Activated naive CD4-positive, alpha-beta T cell treated with anti-CD3 and anti-CD28 coated beads, Interleukin-2, amount 10 ng/mL, durations not matched to agents 5 hours and 36 hours (primary cell): ENCODE measurements around the gene SP3. TPM values are rescaled to one million over a fixed set of nuclear protein-coding genes. Genes with fewer than 3 reads are reported as not detected.

Source experiments
- total RNA-seq, 2 experiments: library from RNA; stranded (reverse); gene quantifications; one replicate each; pipeline ENCODE4 v1.2.3, GENCODE V29; 2021

Gene SP3
- 10 to 100 TPM; 96.9 to 99.3 TPM for total RNA-seq

DNA sequence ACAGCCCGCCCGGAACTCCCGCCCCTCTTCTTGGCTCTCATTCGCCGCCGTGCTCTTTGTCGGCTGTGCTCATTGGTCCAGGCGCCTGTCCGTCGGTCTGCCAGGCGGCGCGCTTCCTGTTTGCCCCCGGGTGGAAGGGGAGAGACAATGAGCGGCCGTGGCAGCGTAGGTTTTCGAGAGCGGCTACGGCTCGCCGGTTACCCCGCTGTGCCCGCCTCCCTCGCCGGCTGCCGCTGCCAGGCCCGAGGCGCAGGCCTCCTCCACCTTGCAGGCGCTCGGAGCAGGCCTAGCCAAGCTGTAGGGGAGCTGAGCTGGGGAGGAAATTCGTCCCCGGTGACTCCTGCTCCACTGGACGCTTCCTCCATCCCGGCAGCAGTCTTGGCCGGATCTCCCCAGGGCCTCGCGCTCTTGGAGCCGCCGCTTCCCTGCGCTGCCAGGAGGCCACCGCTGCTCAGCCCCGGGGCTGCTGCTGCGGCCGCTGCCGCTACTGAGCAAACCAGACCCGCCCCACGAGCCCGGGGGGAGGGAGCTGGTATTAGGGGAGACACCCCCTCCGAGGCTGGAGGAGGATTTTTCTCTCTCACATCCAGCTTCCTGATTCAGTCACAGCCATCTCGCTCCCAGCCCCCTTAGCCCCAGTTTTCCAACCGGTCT is at the start of gene SP3:
Gene SP3 (minus strand): TSS at position 2 of the 654 bp plus-strand sequence. CDS start 202 bp downstream, outside the sequence.

